PC-3 (cell line): ENCODE results near the gene GNG14. TPM values are rescaled to one million over a fixed set of nuclear protein-coding genes. Genes with fewer than 3 reads are reported as not detected.
"Not testable (repeated sequence)": the region's sequence is repeated elsewhere in the genome, so short reads cannot be mapped to it uniquely, and the experiment has no call there.

Experiments used
- ATAC-seq: fragments of 200-7000 bp; cut with Tn5 transposase; 2 replicates; pipeline ENCODE4 v1.9.1; 2020; ENCODE audit warnings: mild to moderate bottlenecking, moderate library complexity
- BruUV-seq: library from RNA; stranded (reverse); fragments of 400-500 nt; replicated peaks from 2 replicates; lab custom pipeline; 2021; lab: Mats Ljungman, UMichigan
- CTCF ChIA-PET: fragments of 300-600 bp; sonication (Branson Sonifier 250); formaldehyde crosslinking; loops from one replicate; lab custom pipeline; 2022; ENCODE audit warnings: antibody characterized with exemption; lab: Charles Lee
- POLR2A ChIA-PET: fragments of 300-600 bp; sonication (Branson Sonifier 250); formaldehyde crosslinking; loops from one replicate; lab custom pipeline; 2022; ENCODE audit warnings: antibody characterized with exemption; ENCODE audit not compliant: unreplicated experiment; lab: Charles Lee
- DNase-seq: peaks from one replicate; pipeline ENCODE4 v3.0.0-alpha.2; 2015
- H2AFZ ChIP-seq: fragments of 300-600 bp; sonication (generic); 2 replicates; pipeline ENCODE4 v1.6.0; 2016; ENCODE audit warnings: antibody characterized with exemption, low read length
- H3F3A ChIP-seq: fragments of 300-600 bp; sonication (generic); one replicate; pipeline ENCODE4 v1.6.0; 2017; ENCODE audit warnings: antibody characterized with exemption, low read length, control low read depth, mild to moderate bottlenecking; ENCODE audit not compliant: unreplicated experiment
- H3K27ac ChIP-seq: fragments of 300-600 bp; sonication (generic); 2 replicates; pipeline ENCODE4 v1.5.1; 2016; ENCODE audit warnings: mild to moderate bottlenecking, low read length
- H3K27me3 ChIP-seq: fragments of 300-600 bp; sonication (generic); 2 replicates; pipeline ENCODE4 v1.6.1; 2016; ENCODE audit warnings: low read length, mixed read lengths
- H3K36me3 ChIP-seq: fragments of 300-600 bp; sonication (generic); 2 replicates; pipeline ENCODE4 v1.6.1; 2016; ENCODE audit warnings: low read depth, mixed run types, low read length, mixed read lengths
- H3K4me1 ChIP-seq: fragments of 300-600 bp; sonication (generic); 2 replicates; pipeline ENCODE4 v1.5.1; 2016; ENCODE audit warnings: low read length; ENCODE audit not compliant: insufficient read depth
- H3K4me2 ChIP-seq: fragments of 300-600 bp; sonication (generic); 2 replicates; pipeline ENCODE4 v1.6.0; 2016; ENCODE audit warnings: low read length
- H3K4me3 ChIP-seq: fragments of 300-600 bp; sonication (generic); 2 replicates; pipeline ENCODE4 v1.5.1; 2016; ENCODE audit warnings: mild to moderate bottlenecking, low read length, mixed read lengths
- H3K79me2 ChIP-seq: fragments of 300-600 bp; sonication (generic); 2 replicates; pipeline ENCODE4 v1.6.1; 2017; ENCODE audit warnings: low read length, mixed read lengths
- H3K9ac ChIP-seq: fragments of 300-600 bp; sonication (generic); 2 replicates; pipeline ENCODE4 v1.6.0; 2016; ENCODE audit warnings: mild to moderate bottlenecking, low read length
- H3K9me2 ChIP-seq: fragments of 300-600 bp; sonication (generic); replicated peaks from 2 replicates; pipeline ENCODE4 v1.6.1; 2016; ENCODE audit warnings: mixed run types, low read length, mixed read lengths
- H3K9me3 ChIP-seq: fragments of 300-600 bp; sonication (generic); 2 replicates; pipeline ENCODE4 v1.6.1; 2016; ENCODE audit warnings: low read length, mixed read lengths
- H4K20me1 ChIP-seq: fragments of 300-600 bp; sonication (generic); 2 replicates; pipeline ENCODE4 v1.6.1; 2016; ENCODE audit warnings: low read length, mixed read lengths
- CTCF ChIP-seq: fragments of 300-600 bp; sonication (generic); conservative IDR thresholded peaks from 2 replicates; pipeline ENCODE4 v1.5.1; 2017; ENCODE audit warnings: antibody characterized with exemption, low read depth, mild to moderate bottlenecking, low read length
- EZH2 ChIP-seq: fragments of 300-600 bp; sonication (generic); IDR thresholded peaks from one replicate; pipeline ENCODE4 v1.6.1; 2017; ENCODE audit warnings: antibody characterized with exemption, mild to moderate bottlenecking, low read length; ENCODE audit not compliant: unreplicated experiment
- EZH2phosphoT487 ChIP-seq: fragments of 300-600 bp; sonication (generic); IDR thresholded peaks from 2 replicates; pipeline ENCODE4 v1.6.1; 2018; ENCODE audit warnings: mild to moderate bottlenecking, antibody characterized with exemption, low read length, borderline replicate concordance
- intact Hi-C: fragments of 100-400 bp; cut with micrococcal nuclease; formaldehyde crosslinking; loops from 2 replicates; pipeline ENCODE4 v1.9.0; 2023
- total RNA-seq: library from RNA; depleted of rRNA; stranded (reverse); fragments of >200 nt; gene quantifications from 2 replicates; pipeline ENCODE4 v1.2.3, GENCODE V29; 2014

Gene GNG14
- total RNA-seq, 1 experiment from 2014 or later = not detected

GRCh38 chr19:12643716-12644115, 44.1 kb upstream of the GNG14 start:
- not testable (repeated sequence) for BruUV-seq

GRCh38 chr19:12646551-12646950, 41.2 kb upstream of the GNG14 start:
- ATAC-seq = no peak
- Histone ChIP-seq H3K4me1 (no peaks in the 10 kb centered on the region), H3K27ac (no peak overlapping the region), H3K9me3 (no peaks in the 10 kb centered on the region), H3F3A (no peaks in the 10 kb centered on the region), H3K36me3 (0 out of 2 replicates have a peak, but pooled peaks cover 3% of the 10 kb centered on the region), H3K9ac (no peak overlapping the region), H3K9me2 (no peaks in the 10 kb centered on the region), H3K27me3 (no peaks in the 10 kb centered on the region), H4K20me1 (no peaks in the 10 kb centered on the region), H2AFZ (no peak overlapping the region), H3K4me3 (no peak overlapping the region), H3K79me2 (no peaks in the 10 kb centered on the region), H3K4me2 (no peak overlapping the region)
- TF ChIP-seq CTCF (no peak), EZH2 (no peak), EZH2phosphoT487 (no peak)
- intact Hi-C loops = no loop called here
- DNase-seq = no peak
- POLR2A ChIA-PET = interaction anchor here (0.6 kb wide), 1 partner anchor 8 kb away, joined by 6 read pairs; no protein-coding TSS in a partner anchor
- CTCF ChIA-PET = no interaction called here
- TSS peak; percentile 34 for BruUV-seq

More at GRCh38 chr19:12643716-12644115, 44.1 kb upstream of the GNG14 start:
- H2AFZ ChIP-seq, H3K36me3 ChIP-seq, H3K4me1 ChIP-seq, ATAC-seq, H4K20me1 ChIP-seq, H3K9me3 ChIP-seq, POLR2A ChIA-PET, H3K4me2 ChIP-seq, H3K27ac ChIP-seq, H3K79me2 ChIP-seq, intact Hi-C loops, H3F3A ChIP-seq, H3K9ac ChIP-seq, H3K4me3 ChIP-seq, H3K9me2 ChIP-seq, H3K27me3 ChIP-seq, DNase-seq, CTCF ChIA-PET: not testable (repeated sequence)

GRCh38 chr19:12647047-12647446, 40.8 kb upstream of the GNG14 start:
- ChIA-PET POLR2A (no interaction called here), CTCF (no interaction called here)
- H3K9me3 ChIP-seq = no peaks in the 10 kb centered on the region
- H3K9me2 ChIP-seq = no peaks in the 10 kb centered on the region
- TF ChIP-seq EZH2 (no peak), CTCF (no peak), EZH2phosphoT487 (no peak)
- intact Hi-C loops = no loop called here
- no peak overlapping the region for H3K4me2 ChIP-seq
- no TSS peak for BruUV-seq
- H3F3A ChIP-seq = no peaks in the 10 kb centered on the region
- no peak overlapping the region for H3K4me3 ChIP-seq
- H3K27me3 ChIP-seq = no peaks in the 10 kb centered on the region
- H3K4me1 ChIP-seq = no peaks in the 10 kb centered on the region
- H2AFZ ChIP-seq = no peak overlapping the region
- DNase-seq (no peak), ATAC-seq (no peak)
- 0 out of 2 replicates have a peak, but pooled peaks cover 3% of the 10 kb centered on the region for H3K36me3 ChIP-seq
- no peaks in the 10 kb centered on the region for H4K20me1 ChIP-seq
- H3K9ac ChIP-seq = no peak overlapping the region
- no peaks in the 10 kb centered on the region for H3K79me2 ChIP-seq
- no peak overlapping the region for H3K27ac ChIP-seq
